Endothelial cell of umbilical vein (primary cell): Measurements from ENCODE around the gene SNX19. TPM values are rescaled to one million over a fixed set of nuclear protein-coding genes. Genes with fewer than 3 reads are reported as not detected.

Source experiments
- BruUV-seq: library from RNA; stranded (reverse); fragments of 400-500 nt; replicated peaks from 2 replicates; lab custom pipeline; 2021; lab: Mats Ljungman, UMichigan
- CTCF ChIA-PET: fragments of 300-600, 350-600 bp; sonication (Branson Sonifier 250); formaldehyde crosslinking; loops from one replicate; lab custom pipeline; 2021; ENCODE audit warnings: antibody characterized with exemption, inconsistent platforms; lab: Charles Lee
- POLR2A ChIA-PET: fragments of 300-600, 350-600 bp; sonication (Branson Sonifier 250); formaldehyde crosslinking; loops from one replicate; lab custom pipeline; 2021; ENCODE audit warnings: antibody characterized with exemption, inconsistent platforms; lab: Charles Lee
- DNase-seq: peaks from one replicate; pipeline ENCODE4 v3.0.0-alpha.2; 2011; ENCODE audit warnings: low read depth, low spot score
- FAIRE-seq: peaks from 2 replicates; lab custom pipeline; 2011; peaks lifted over from hg19 to GRCh38; lab: Jason Lieb, UNC
- H2AFZ ChIP-seq: 2 replicates; pipeline ENCODE4 v1.6.0; 2012; ENCODE audit warnings: low read depth, low read length, control low read depth, inconsistent platforms
- H3K27ac ChIP-seq: 2 replicates; pipeline ENCODE4 v1.5.1; 2011; ENCODE audit warnings: low read depth, mild to moderate bottlenecking, control low read depth, low read length, moderate library complexity; ENCODE audit not compliant: insufficient read depth
- H3K27me3 ChIP-seq, 2 experiments: 2 replicates each; pipeline versions ENCODE4 v1.6.0 to v1.6.1; 2011; ENCODE audit warnings: low read length in 2 of 2, mixed read lengths in 1 of 2; ENCODE audit not compliant: control insufficient read depth in 2 of 2, insufficient read depth in 2 of 2
- H3K36me3 ChIP-seq, 2 experiments: 2 replicates in 1 of 2; 3 replicates in 1 of 2; pipeline ENCODE4 v1.5.1; 2011; ENCODE audit warnings: low read length in 2 of 2, mild to moderate bottlenecking in 1 of 2, moderate library complexity in 1 of 2; ENCODE audit not compliant: control insufficient read depth in 2 of 2, insufficient read depth in 2 of 2; ENCODE audit errors: extremely low read depth in 1 of 2
- H3K4me1 ChIP-seq: 3 replicates; pipeline ENCODE4 v1.5.1; 2011; ENCODE audit warnings: mild to moderate bottlenecking, low read length; ENCODE audit not compliant: control insufficient read depth, insufficient read depth; ENCODE audit errors: extremely low read depth
- H3K4me2 ChIP-seq: 2 replicates; pipeline ENCODE4 v1.6.1; 2011; ENCODE audit warnings: low read length, control low read depth, mixed read lengths; ENCODE audit not compliant: insufficient read depth
- H3K4me3 ChIP-seq, 3 experiments: fragments of 200-600 bp in 1 of 3; sonication (generic), shearing (Covaris generic) in 1 of 3; replicated peaks in 1 of 3; 2 replicates each; pipeline ENCODE4 v1.5.1; 2011 to 2016; ENCODE audit warnings: control low read depth in 3 of 3, low read length in 3 of 3, mild to moderate bottlenecking in 2 of 3, inconsistent platforms in 1 of 3, low read depth in 1 of 3, moderate library complexity in 1 of 3; ENCODE audit not compliant: insufficient read depth in 1 of 3
- H3K79me2 ChIP-seq: 2 replicates; pipeline ENCODE4 v1.6.0; 2012; ENCODE audit warnings: low read length, inconsistent platforms; ENCODE audit not compliant: control insufficient read depth, insufficient read depth
- H3K9ac ChIP-seq: replicated peaks from 2 replicates; pipeline ENCODE3; 2011; ENCODE audit warnings: low read length, control low read depth; ENCODE audit not compliant: insufficient read depth; ENCODE audit errors: extremely low read depth
- H3K9me1 ChIP-seq: replicated peaks from 3 replicates; pipeline ENCODE4 v1.6.0; 2011; ENCODE audit warnings: mild to moderate bottlenecking, low read length; ENCODE audit not compliant: control insufficient read depth, insufficient read depth; ENCODE audit errors: extremely low read depth
- H3K9me3 ChIP-seq: replicated peaks from 2 replicates; pipeline ENCODE4 v1.5.1; 2012; ENCODE audit warnings: low read length, inconsistent platforms; ENCODE audit not compliant: control insufficient read depth, insufficient read depth
- H4K20me1 ChIP-seq: replicated peaks from 2 replicates; pipeline ENCODE3; 2011; ENCODE audit warnings: mild to moderate bottlenecking, low read length; ENCODE audit not compliant: control insufficient read depth, insufficient read depth; ENCODE audit errors: extremely low read depth
- EZH2 ChIP-seq: IDR thresholded peaks from 2 replicates; pipeline ENCODE4 v1.6.1; 2012; ENCODE audit warnings: borderline replicate concordance, low read depth, mild to moderate bottlenecking, moderate library complexity, low read length, inconsistent platforms; ENCODE audit not compliant: severe bottlenecking
- FOS ChIP-seq: IDR thresholded peaks from 2 replicates; pipeline ENCODE4 v1.6.1; 2011; ENCODE audit warnings: mild to moderate bottlenecking, low read length, moderate library complexity, borderline replicate concordance; ENCODE audit not compliant: insufficient read depth
- GATA2 ChIP-seq: IDR thresholded peaks from 2 replicates; pipeline ENCODE4 v1.7.0; 2011; ENCODE audit warnings: low read depth, mild to moderate bottlenecking, moderate library complexity, mixed read lengths, low read length; ENCODE audit not compliant: insufficient read length, insufficient read depth
- JUN ChIP-seq: IDR thresholded peaks from 2 replicates; pipeline ENCODE4 v1.6.1; 2011; ENCODE audit warnings: borderline replicate concordance, low read depth; ENCODE audit not compliant: insufficient read length, insufficient read depth
- MYC ChIP-seq: IDR thresholded peaks from one replicate; pipeline ENCODE4 v1.6.1; 2011; ENCODE audit warnings: mild to moderate bottlenecking, low read depth, low read length
- POLR2A ChIP-seq: IDR thresholded peaks from 2 replicates; pipeline ENCODE4 v1.6.1; 2012; ENCODE audit warnings: low read depth, mild to moderate bottlenecking, control low read depth, low read length
- POLR2AphosphoS5 ChIP-seq: IDR thresholded peaks from 2 replicates; pipeline ENCODE4 v1.6.1; 2012; ENCODE audit warnings: low read depth, mild to moderate bottlenecking, control low read depth, low read length, moderate library complexity; ENCODE audit not compliant: insufficient read depth
- dilution Hi-C: fragments of 300-500 bp; cut with MboI; formaldehyde crosslinking; loops from one replicate; pipeline ENCODE4 v1.15.0; 2019; ENCODE audit warnings: low sequenced_read_pairs; ENCODE audit not compliant: extremely low pct_ligation_motif_present
- intact Hi-C: fragments of 100-400 bp; cut with micrococcal nuclease; formaldehyde crosslinking; loops from one replicate; pipeline ENCODE4 v1.10.0; 2022
- polyA plus RNA-seq, 4 experiments: library from polyadenylated mRNA; depleted of rRNA in 3 of 4; stranded (reverse) in 3 of 4; unstranded in 1 of 4; fragments of >200 nt; gene quantifications; 2 replicates each; pipeline versions ENCODE4 v1.2.1 to v1.2.3, GENCODE V29; 2011 to 2012; ENCODE audit warnings: missing spikeins in 1 of 4
- total RNA-seq: library from RNA; stranded (reverse); gene quantifications from 2 replicates; pipeline ENCODE4 v1.2.3, GENCODE V29; 2021
- TF ChIP-seq, protein P1 (sequence below), 2 donors: IDR thresholded peaks; 1 replicate in 1 of 2; 2 replicates in 1 of 2; pipeline ENCODE4 v1.5.1; 2011; ENCODE audit warnings: low read length in 2 of 2, mild to moderate bottlenecking in 2 of 2, moderate library complexity in 2 of 2, control low read depth in 1 of 2, inconsistent platforms in 1 of 2, low read depth in 1 of 2; ENCODE audit not compliant: insufficient read depth in 1 of 2; ENCODE audit errors: extremely low read depth in 1 of 2
- TF ChIP-seq, protein P2 (sequence below): IDR thresholded peaks from 2 replicates; pipeline ENCODE4 v1.6.1; 2011; ENCODE audit not compliant: insufficient read depth, insufficient read length

SNX19 gene
- total and polyA plus RNA-seq, 2 donors (not counting 3 experiments of a cell fraction or from before 2014, with no cell fraction given): 37.4 to 49.8 TPM

DNA sequence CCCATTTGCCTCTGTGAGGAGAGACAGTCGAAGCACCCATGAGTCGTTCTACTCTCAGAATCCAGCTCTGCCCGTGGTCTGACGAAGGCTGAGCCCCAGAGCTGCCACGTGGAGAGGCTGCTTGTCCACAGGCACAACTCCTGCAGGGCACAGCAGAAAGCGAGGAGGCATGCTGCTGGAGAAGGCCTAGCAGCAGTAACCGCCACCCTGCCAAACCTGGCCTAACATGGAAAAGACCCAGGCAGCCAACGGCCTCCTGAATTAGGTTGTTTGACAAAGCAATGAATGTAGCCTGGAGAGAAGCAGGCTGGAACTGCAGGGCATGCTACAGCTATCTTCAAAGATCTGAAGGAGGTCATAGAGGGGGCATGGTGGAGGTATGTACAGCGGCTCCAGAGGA lies 89.7 kb downstream of the SNX19 start:
- Histone ChIP-seq H3K27me3 (no peaks in the 10 kb centered on the region), H3K79me2 (no peaks in the 10 kb centered on the region), H3K9me3 (no peaks in the 10 kb centered on the region), H3K4me2 (no peak overlapping the region), H2AFZ (no peak overlapping the region), H4K20me1 (no peaks in the 10 kb centered on the region), H3K4me3 (no peak overlapping the region), H3K9me1 (no peaks in the 10 kb centered on the region), H3K9ac (no peak overlapping the region), H3K27ac (no peak overlapping the region), H3K4me1 (no peaks in the 10 kb centered on the region), H3K36me3 (no peaks in the 10 kb centered on the region)
- dilution Hi-C loops (no loop called here), intact Hi-C loops (loop anchor here (2.0 to 5.0 kb wide), 2 partner anchors 68 to 89 kb away; no protein-coding TSS in a partner anchor)
- POLR2A ChIA-PET: no interaction called here
- CTCF ChIA-PET: interaction anchor here (1.0 to 4.0 kb wide), 9 partner anchors 21 to 395 kb away, joined by 3 to 55 read pairs (median 5); no protein-coding TSS in a partner anchor
- no TSS peak for BruUV-seq
- no peak for FAIRE-seq
- no peak for DNase-seq
- no peak for TF ChIP-seq MYC
- TF ChIP-seq POLR2A: no peak
- TF ChIP-seq, protein P1, sequence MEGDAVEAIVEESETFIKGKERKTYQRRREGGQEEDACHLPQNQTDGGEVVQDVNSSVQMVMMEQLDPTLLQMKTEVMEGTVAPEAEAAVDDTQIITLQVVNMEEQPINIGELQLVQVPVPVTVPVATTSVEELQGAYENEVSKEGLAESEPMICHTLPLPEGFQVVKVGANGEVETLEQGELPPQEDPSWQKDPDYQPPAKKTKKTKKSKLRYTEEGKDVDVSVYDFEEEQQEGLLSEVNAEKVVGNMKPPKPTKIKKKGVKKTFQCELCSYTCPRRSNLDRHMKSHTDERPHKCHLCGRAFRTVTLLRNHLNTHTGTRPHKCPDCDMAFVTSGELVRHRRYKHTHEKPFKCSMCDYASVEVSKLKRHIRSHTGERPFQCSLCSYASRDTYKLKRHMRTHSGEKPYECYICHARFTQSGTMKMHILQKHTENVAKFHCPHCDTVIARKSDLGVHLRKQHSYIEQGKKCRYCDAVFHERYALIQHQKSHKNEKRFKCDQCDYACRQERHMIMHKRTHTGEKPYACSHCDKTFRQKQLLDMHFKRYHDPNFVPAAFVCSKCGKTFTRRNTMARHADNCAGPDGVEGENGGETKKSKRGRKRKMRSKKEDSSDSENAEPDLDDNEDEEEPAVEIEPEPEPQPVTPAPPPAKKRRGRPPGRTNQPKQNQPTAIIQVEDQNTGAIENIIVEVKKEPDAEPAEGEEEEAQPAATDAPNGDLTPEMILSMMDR (IDR thresholded peaks at IDR 0.05; ENCODE audit: extremely low read depth in 1 of 2, insufficient read depth in 1 of 2, low read depth in 1 of 2, low read length in 2 of 2): no peak
- TF ChIP-seq, protein P2, sequence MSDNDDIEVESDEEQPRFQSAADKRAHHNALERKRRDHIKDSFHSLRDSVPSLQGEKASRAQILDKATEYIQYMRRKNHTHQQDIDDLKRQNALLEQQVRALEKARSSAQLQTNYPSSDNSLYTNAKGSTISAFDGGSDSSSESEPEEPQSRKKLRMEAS: no peak
- TF ChIP-seq POLR2AphosphoS5: no peak
- TF ChIP-seq JUN: no peak
- no peak for TF ChIP-seq FOS
- no peak for TF ChIP-seq GATA2
- TF ChIP-seq EZH2: no peak
